GM12873 (cell line): ENCODE measurements around the gene EEPD1.

ENCODE experiments used
- CTCF ChIP-seq: IDR thresholded peaks from 2 replicates; pipeline ENCODE4 v1.5.1; 2012; ENCODE audit warnings: low read depth, mild to moderate bottlenecking, moderate library complexity, low read length, control low read depth; ENCODE audit not compliant: insufficient read depth; ENCODE audit errors: missing control alignments

Gene EEPD1

GRCh38 chr7:36309301-36309700 is 156.2 kb downstream of the EEPD1 start:
- TF ChIP-seq CTCF = no peak

- TF ChIP-seq CTCF = no peak
Observed at GRCh38 chr7:36309716-36310115, 156.7 kb downstream of the EEPD1 start.

GRCh38 chr7:36310897-36311296 is 157.8 kb downstream of the EEPD1 start:
- TF ChIP-seq CTCF = no peak

GRCh38 chr7:36311539-36311938 is 158.5 kb downstream of the EEPD1 start:
- no peak for TF ChIP-seq CTCF

- peak; percentile 14 for TF ChIP-seq CTCF
Observed at GRCh38 chr7:36312064-36312914, 159.2 kb downstream of the EEPD1 start.

GRCh38 chr7:36312915-36313334 is 159.9 kb downstream of the EEPD1 start:
- TF ChIP-seq CTCF = no peak

GRCh38 chr7:36313607-36314006 is 160.6 kb downstream of the EEPD1 start:
- no peak for TF ChIP-seq CTCF
